Measurements from ENCODE around the gene DCDC2C. TPM values are rescaled to one million over a fixed set of nuclear protein-coding genes. Genes with fewer than 3 reads are reported as not detected.

The DCDC2C gene
- total and polyA plus RNA-seq, 8 donors: not detected

DNA sequence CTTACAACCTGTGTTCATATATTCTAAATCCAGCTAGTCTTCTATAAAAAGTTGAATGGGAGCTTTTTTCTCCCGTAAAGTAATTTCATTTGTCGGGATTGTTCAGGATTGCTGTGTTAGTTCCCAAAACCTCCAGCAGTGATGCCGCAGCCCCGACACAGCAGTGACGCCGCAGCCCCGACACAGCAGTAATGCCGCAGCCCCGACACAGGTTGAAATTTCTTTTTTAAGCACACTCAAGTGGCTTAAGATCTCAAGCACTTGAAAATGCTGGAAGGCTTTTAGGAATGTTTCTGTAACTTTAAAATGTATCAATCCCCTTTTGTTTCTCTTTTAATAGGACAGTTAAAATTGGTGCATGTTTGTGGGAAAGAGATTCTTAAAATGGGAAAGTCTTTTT lies 145.4 kb downstream of the DCDC2C start:
- H3K36me3 ChIP-seq: no peaks in the 10 kb centered on the region
- no peaks in the 10 kb centered on the region for H3K4me1 ChIP-seq
- intact Hi-C loops (cut with DNase I): no loop called here
- DNase-seq (no peak), ATAC-seq (no peak)
- no peaks in the 10 kb centered on the region for H3K27me3 ChIP-seq
- H3K27ac ChIP-seq: no peak overlapping the region
- H3K9me3 ChIP-seq: peaks cover 0 to 9% of the 10 kb centered on the region in 2 donors
- TF ChIP-seq, protein P1, sequence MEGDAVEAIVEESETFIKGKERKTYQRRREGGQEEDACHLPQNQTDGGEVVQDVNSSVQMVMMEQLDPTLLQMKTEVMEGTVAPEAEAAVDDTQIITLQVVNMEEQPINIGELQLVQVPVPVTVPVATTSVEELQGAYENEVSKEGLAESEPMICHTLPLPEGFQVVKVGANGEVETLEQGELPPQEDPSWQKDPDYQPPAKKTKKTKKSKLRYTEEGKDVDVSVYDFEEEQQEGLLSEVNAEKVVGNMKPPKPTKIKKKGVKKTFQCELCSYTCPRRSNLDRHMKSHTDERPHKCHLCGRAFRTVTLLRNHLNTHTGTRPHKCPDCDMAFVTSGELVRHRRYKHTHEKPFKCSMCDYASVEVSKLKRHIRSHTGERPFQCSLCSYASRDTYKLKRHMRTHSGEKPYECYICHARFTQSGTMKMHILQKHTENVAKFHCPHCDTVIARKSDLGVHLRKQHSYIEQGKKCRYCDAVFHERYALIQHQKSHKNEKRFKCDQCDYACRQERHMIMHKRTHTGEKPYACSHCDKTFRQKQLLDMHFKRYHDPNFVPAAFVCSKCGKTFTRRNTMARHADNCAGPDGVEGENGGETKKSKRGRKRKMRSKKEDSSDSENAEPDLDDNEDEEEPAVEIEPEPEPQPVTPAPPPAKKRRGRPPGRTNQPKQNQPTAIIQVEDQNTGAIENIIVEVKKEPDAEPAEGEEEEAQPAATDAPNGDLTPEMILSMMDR (IDR thresholded peaks at IDR 0.05): no peak
- H3K4me3 ChIP-seq: no peak overlapping the region

DNA sequence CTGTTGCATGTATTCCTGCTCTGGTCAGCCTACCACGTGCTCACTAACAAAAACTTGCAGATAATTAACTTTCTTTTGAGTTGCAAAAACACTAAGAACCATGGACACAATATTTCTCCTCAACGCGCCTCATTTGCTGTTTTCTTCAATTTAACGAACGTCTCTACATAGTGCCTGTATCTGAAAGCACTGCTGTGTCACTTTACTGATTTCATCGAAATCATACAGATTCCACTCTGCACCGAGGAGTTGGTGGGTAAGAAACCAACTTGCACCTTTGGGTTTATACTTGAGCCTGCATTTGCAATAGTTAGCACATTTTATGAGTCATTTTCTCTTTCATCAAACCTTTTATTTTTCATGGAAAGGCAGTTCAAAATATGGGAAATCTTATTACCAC lies 145.8 kb downstream of the DCDC2C start:
- ATAC-seq (no peak), DNase-seq (no peak)
- H3K36me3 ChIP-seq: no peaks in the 10 kb centered on the region
- no peak overlapping the region for H3K4me3 ChIP-seq
- peaks cover 0 to 14% of the 10 kb centered on the region in 2 donors for H3K9me3 ChIP-seq
- TF ChIP-seq, protein P1 (IDR thresholded peaks at IDR 0.05): no peak
- no peaks in the 10 kb centered on the region for H3K4me1 ChIP-seq
- intact Hi-C loops (cut with DNase I): no loop called here
- H3K27me3 ChIP-seq: no peaks in the 10 kb centered on the region
- H3K27ac ChIP-seq: no peak overlapping the region

DNA sequence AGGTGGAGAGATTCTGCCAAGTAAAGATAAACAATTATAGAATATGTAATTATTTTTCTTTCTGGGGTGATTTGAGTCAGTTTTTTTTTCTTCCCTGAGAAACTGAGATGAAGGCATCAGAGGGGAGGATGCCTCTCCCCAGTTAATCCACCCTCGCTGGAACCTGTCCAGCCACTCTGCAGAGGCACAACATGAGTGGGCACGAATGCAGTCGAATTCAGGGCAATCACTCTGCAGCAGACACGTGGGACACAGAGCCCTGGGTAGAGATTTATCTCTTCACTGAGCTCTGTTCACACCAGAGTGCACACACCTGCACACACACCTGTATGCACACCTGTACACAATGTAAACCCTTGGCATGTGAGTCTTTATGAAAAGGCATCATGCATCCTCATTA lies 154.2 kb downstream of the DCDC2C start:
- H3K27ac ChIP-seq: no peak overlapping the region
- H3K36me3 ChIP-seq: no peaks in the 10 kb centered on the region
- TF ChIP-seq, protein P1 (IDR thresholded peaks at IDR 0.05): no peak
- no peak overlapping the region for H3K4me3 ChIP-seq
- H3K4me1 ChIP-seq: no peaks in the 10 kb centered on the region
- intact Hi-C loops (cut with DNase I): no loop called here
- DNase-seq (no peak), ATAC-seq (no peak)
- peaks cover 0 to 23% of the 10 kb centered on the region in 2 donors for H3K9me3 ChIP-seq
- no peaks in the 10 kb centered on the region for H3K27me3 ChIP-seq

DNA sequence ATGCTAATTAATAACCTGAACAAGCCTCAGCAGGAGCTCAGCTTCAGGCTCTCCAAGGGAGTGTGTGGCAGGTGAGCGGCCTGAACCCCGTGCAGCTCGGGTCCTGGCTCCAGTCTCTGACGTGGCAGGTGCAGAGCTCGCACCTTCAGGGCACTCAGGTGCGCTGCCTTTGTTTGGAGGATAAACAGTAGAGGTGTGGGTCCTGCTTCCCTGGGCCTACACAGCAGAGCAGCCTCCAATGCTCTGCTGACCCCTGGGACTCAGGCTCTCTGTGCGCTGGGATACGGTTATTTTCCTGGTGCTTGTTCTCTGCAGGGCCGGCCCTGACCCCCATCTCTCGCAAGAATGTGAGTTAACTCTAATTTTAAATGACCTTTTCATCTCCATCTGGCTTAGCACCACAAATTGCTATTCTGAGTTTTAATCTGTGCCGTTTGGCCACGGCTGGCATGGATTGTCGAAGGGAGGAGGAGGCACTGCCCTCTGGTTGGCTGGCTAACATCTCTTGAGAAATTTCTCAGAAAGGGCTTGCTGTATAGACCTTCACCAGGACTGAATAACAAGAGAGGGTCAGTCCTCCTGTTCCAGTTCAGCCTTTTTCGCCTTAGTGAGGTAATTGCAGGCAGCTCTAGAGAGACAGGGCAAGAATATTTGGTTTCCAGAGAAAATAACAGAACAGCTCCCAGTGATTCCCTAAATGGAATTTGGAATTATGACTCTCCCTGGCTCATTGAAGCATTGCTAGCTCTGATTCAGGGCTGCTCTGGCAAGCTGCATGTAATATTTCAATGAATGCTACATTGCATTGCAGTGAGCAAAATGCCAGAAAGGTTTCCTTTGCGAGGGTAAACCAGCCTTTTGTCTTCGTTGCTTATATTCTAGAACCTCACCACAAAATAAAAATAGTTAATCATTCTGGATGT lies 161.8 kb downstream of the DCDC2C start:
- no peak overlapping the region for H3K27ac ChIP-seq
- no peak for DNase-seq
- intact Hi-C loops (cut with DNase I): no loop called here

DNA sequence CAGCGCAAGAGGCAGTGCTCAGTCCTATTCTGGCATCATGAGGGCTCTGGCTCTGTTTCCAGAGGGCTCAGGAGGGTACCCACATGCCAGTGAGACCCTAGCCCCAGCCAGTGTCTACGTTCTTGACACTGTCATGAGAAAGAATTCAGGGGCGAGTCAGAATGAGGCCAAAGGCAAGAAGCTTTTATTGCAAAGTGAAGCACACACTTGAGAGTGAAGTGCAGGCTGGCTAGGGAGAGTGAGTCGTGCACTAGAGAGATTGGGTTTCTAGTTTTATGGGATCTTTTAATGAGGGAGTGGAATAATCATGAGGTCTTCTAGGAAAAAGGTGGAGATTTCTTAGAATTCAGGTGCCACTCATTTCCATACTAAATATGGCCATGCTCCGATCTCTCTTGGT lies 164.1 kb downstream of the DCDC2C start:
- Histone ChIP-seq H3K4me1 (no peaks in the 10 kb centered on the region), H3K36me3 (no peaks in the 10 kb centered on the region), H3K4me3 (no peak overlapping the region), H3K27me3 (no peaks in the 10 kb centered on the region), H3K9me3 (no peaks in the 10 kb centered on the region), H3K27ac (no peak overlapping the region)
- DNase-seq (peak in 1 of 4 donors; percentile 46), ATAC-seq (peak; percentile 62)
- TF ChIP-seq, protein P1 (IDR thresholded peaks at IDR 0.05): no peak
- intact Hi-C loops (cut with DNase I): no loop called here

More for the DNA sequence above, 161.8 kb downstream of the DCDC2C start:
- no peaks in the 10 kb centered on the region for H3K36me3 ChIP-seq
- TF ChIP-seq, protein P1 (IDR thresholded peaks at IDR 0.05): no peak
- no peaks in the 10 kb centered on the region for H3K27me3 ChIP-seq
- no peaks in the 10 kb centered on the region for H3K9me3 ChIP-seq
- H3K4me3 ChIP-seq: no peak overlapping the region
- H3K4me1 ChIP-seq: no peaks in the 10 kb centered on the region
- ATAC-seq: no peak

Measured in left lung (tissue), 10 donors.